ENCODE results near the gene ADAMTS17. TPM values are rescaled to one million over a fixed set of nuclear protein-coding genes. Genes with fewer than 3 reads are reported as not detected.

The ADAMTS17 gene
- total RNA-seq, 1 experiment from 2014 or later: 4.2 TPM

GRCh38 chr15:100124936-100125335, 216.8 kb downstream of the ADAMTS17 start:
- intact Hi-C loops (cut with micrococcal nuclease): no loop called here

More at GRCh38 chr15:100124936-100125335, 216.8 kb downstream of the ADAMTS17 start:
- Histone ChIP-seq H3K4me1 (ENCODE audit: control insufficient read depth in 1 of 2, insufficient read depth in 2 of 2, low read length in 2 of 2) (peaks cover 0 to 6% of the 10 kb centered on the region in 2 experiments; a peak in 1 of 4 replicates), H4K20me1 (ENCODE audit: insufficient read depth) (no peaks in the 10 kb centered on the region), H3K9ac (ENCODE audit: low read length) (no peak overlapping the region), H3K36me3 (ENCODE audit: control insufficient read depth in 1 of 2, insufficient read depth in 2 of 2, low read length in 2 of 2) (no peaks in the 10 kb centered on the region), H3K27ac (ENCODE audit: low read depth, low read length) (no peak overlapping the region), H3K4me3 (replicated peaks in 1 of 2; ENCODE audit: low read depth in 1 of 2, low read length in 2 of 2) (no peak overlapping the region), H3K79me2 (ENCODE audit: insufficient read depth, low read length) (no peaks in the 10 kb centered on the region), H3K9me3 (ENCODE audit: control insufficient read depth in 1 of 2, insufficient read depth in 1 of 2, low read depth in 1 of 2, low read length in 2 of 2) (no peaks in the 10 kb centered on the region; a peak in 1 of 4 replicates), H3K27me3 (ENCODE audit: insufficient read depth, low read length) (no peaks in the 10 kb centered on the region), H2AFZ (ENCODE audit: low read depth, low read length, poor library complexity, severe bottlenecking) (no peak overlapping the region), H3K4me2 (ENCODE audit: low read length) (no peak overlapping the region), H3K9me2 (ENCODE audit: insufficient read depth) (no peaks in the 10 kb centered on the region)
- BruUV-seq (replicated peaks): no TSS peak
- DNase-seq (ENCODE audit: low read depth, low spot score) (no peak), ATAC-seq (no peak)
- POLR2A ChIA-PET: no interaction called here
- CTCF ChIA-PET: no interaction called here
- RAD21 ChIA-PET (ENCODE audit: low non-redundant PET in 1 of 2, low total read pairs in 2 of 2, uncharacterized antibody in 2 of 2, unreplicated experiment in 2 of 2): no interaction called here
- TF ChIP-seq RAD21 (IDR thresholded peaks at IDR 0.05; ENCODE audit: low read depth) (no peak), EZH2 (IDR thresholded peaks at IDR 0.05) (no peak), EZH2phosphoT487 (IDR thresholded peaks at IDR 0.05; ENCODE audit: borderline replicate concordance) (no peak), REST (IDR thresholded peaks at IDR 0.05; ENCODE audit: low read depth) (no peak), ZNF274 (IDR thresholded peaks at IDR 0.05; ENCODE audit: low read depth, low read length) (no peak), SIN3A (IDR thresholded peaks at IDR 0.05; ENCODE audit: low read depth) (no peak), EGR1 (IDR thresholded peaks at IDR 0.05; ENCODE audit: low read depth) (no peak), SRF (IDR thresholded peaks at IDR 0.05; ENCODE audit: low read depth) (no peak), CBX3 (IDR thresholded peaks at IDR 0.05; ENCODE audit: low read depth) (no peak), TCF7L2 (IDR thresholded peaks at IDR 0.05; ENCODE audit: borderline replicate concordance, extremely low read depth, insufficient read depth, insufficient read length) (no peak), POLR2A (IDR thresholded peaks at IDR 0.05; ENCODE audit: borderline replicate concordance, extremely low read depth, insufficient read depth, insufficient read length) (no peak), FOSL1 (IDR thresholded peaks at IDR 0.05; ENCODE audit: low read depth) (no peak), CEBPB (IDR thresholded peaks at IDR 0.05; ENCODE audit: low read depth) (no peak), SP1 (IDR thresholded peaks at IDR 0.05; ENCODE audit: low read depth) (no peak), ZBTB33 (IDR thresholded peaks at IDR 0.05; ENCODE audit: extremely low read depth, insufficient replicate concordance, low read length) (no peak), YY1 (IDR thresholded peaks at IDR 0.05; ENCODE audit: extremely low read depth, insufficient replicate concordance, low read depth, low read length) (no peak), ZFX (IDR thresholded peaks at IDR 0.05) (no peak)

Measured in HCT116 (cell line).